HCT116 (cell line): ENCODE measurements around the gene ZGPAT. TPM values are rescaled to one million over a fixed set of nuclear protein-coding genes. Genes with fewer than 3 reads are reported as not detected.

Experiments
- ATAC-seq: fragments of 200-7000 bp; cut with Tn5 transposase; 2 replicates; pipeline ENCODE4 v1.9.1; 2020; ENCODE audit warnings: mild to moderate bottlenecking, moderate library complexity
- BruUV-seq: library from RNA; stranded (reverse); fragments of 400-500 nt; replicated peaks from 2 replicates; lab custom pipeline; 2021; lab: Mats Ljungman, UMichigan
- CTCF ChIA-PET: fragments of 300-600 bp; sonication (Branson Sonifier 250); formaldehyde crosslinking; loops from one replicate; lab custom pipeline; 2021; ENCODE audit warnings: antibody characterized with exemption; lab: Charles Lee
- POLR2A ChIA-PET: fragments of 300-600, 350-600 bp; sonication (Branson Sonifier 250); formaldehyde crosslinking; loops from one replicate; lab custom pipeline; 2021; ENCODE audit warnings: antibody characterized with exemption; lab: Charles Lee
- RAD21 ChIA-PET, 2 experiments: fragments of 300-600 bp; sonication (Branson Sonifier 250); formaldehyde crosslinking; loops; one replicate each; lab custom pipeline; 2023; ENCODE audit warnings: low total read pairs in 2 of 2; ENCODE audit not compliant: uncharacterized antibody in 2 of 2, unreplicated experiment in 2 of 2, low non-redundant PET in 1 of 2; lab: Charles Lee
- DNase-seq: peaks from one replicate; pipeline ENCODE4 v3.0.0-alpha.2; 2010; ENCODE audit warnings: low read depth, low spot score
- H2AFZ ChIP-seq: fragments of 200-600 bp; shearing (Covaris generic), sonication (generic); 2 replicates; pipeline ENCODE4 v1.6.1; 2017; ENCODE audit warnings: low read depth, mixed run types, mixed read lengths, antibody characterized with exemption, low read length; ENCODE audit not compliant: poor library complexity, severe bottlenecking
- H3K27ac ChIP-seq: 2 replicates; pipeline ENCODE4 v1.5.1; 2012; ENCODE audit warnings: low read depth, low read length
- H3K27me3 ChIP-seq: fragments of 200-600 bp; sonication (generic); 2 replicates; pipeline ENCODE4 v1.6.1; 2016; ENCODE audit warnings: mixed run types, low read length, mixed read lengths; ENCODE audit not compliant: insufficient read depth
- H3K36me3 ChIP-seq, 2 experiments: fragments of 200-500 bp in 1 of 2; fragments of 200-600 bp in 1 of 2; sonication (Bioruptor generic) in 1 of 2; sonication (generic) in 1 of 2; 2 replicates each; pipeline versions ENCODE4 v1.5.1 to v1.6.1; 2014 to 2016; ENCODE audit warnings: low read length in 2 of 2, inconsistent platforms in 1 of 2, mixed read lengths in 1 of 2, mixed run types in 1 of 2; ENCODE audit not compliant: insufficient read depth in 2 of 2, control insufficient read depth in 1 of 2
- H3K4me1 ChIP-seq, 2 experiments: fragments of 200-600 bp in 1 of 2; sonication (generic) in 1 of 2; 2 replicates each; pipeline versions ENCODE4 v1.5.1 to v1.6.1; 2012 to 2017; ENCODE audit warnings: low read length in 2 of 2, inconsistent platforms in 1 of 2, mild to moderate bottlenecking in 1 of 2, mixed read lengths in 1 of 2, mixed run types in 1 of 2, moderate library complexity in 1 of 2; ENCODE audit not compliant: insufficient read depth in 2 of 2, control insufficient read depth in 1 of 2
- H3K4me2 ChIP-seq: fragments of 200-600 bp; sonication (generic); 2 replicates; pipeline ENCODE4 v1.6.1; 2017; ENCODE audit warnings: mixed run types, low read length, mixed read lengths
- H3K4me3 ChIP-seq, 2 experiments: fragments of 200-600 bp in 1 of 2; sonication (generic) in 1 of 2; replicated peaks in 1 of 2; 2 replicates each; pipeline ENCODE4 v1.5.1; 2011 to 2016; ENCODE audit warnings: low read length in 2 of 2, control low read depth in 1 of 2, low read depth in 1 of 2, mild to moderate bottlenecking in 1 of 2, mixed read lengths in 1 of 2, mixed run types in 1 of 2
- H3K79me2 ChIP-seq: fragments of 200-600 bp; sonication (generic); 2 replicates; pipeline ENCODE4 v1.6.1; 2017; ENCODE audit warnings: mild to moderate bottlenecking, mixed run types, low read length, moderate library complexity, mixed read lengths; ENCODE audit not compliant: insufficient read depth
- H3K9ac ChIP-seq: fragments of 200-600 bp; sonication (generic); 2 replicates; pipeline ENCODE4 v1.6.1; 2016; ENCODE audit warnings: low read length, mixed read lengths
- H3K9me2 ChIP-seq: fragments of 200-600 bp; sonication (generic), shearing (Covaris generic); 2 replicates; pipeline ENCODE4 v1.6.1; 2017; ENCODE audit warnings: mixed run types, mild to moderate bottlenecking, moderate library complexity; ENCODE audit not compliant: insufficient read depth
- H3K9me3 ChIP-seq, 2 experiments: fragments of 200-500 bp in 1 of 2; fragments of 200-600 bp in 1 of 2; sonication (Bioruptor generic) in 1 of 2; sonication (generic) in 1 of 2; 2 replicates each; pipeline ENCODE4 v1.6.1; 2014 to 2017; ENCODE audit warnings: low read length in 2 of 2, mixed read lengths in 2 of 2, inconsistent platforms in 1 of 2, low read depth in 1 of 2, mild to moderate bottlenecking in 1 of 2, mixed run types in 1 of 2, moderate library complexity in 1 of 2; ENCODE audit not compliant: control insufficient read depth in 1 of 2, insufficient read depth in 1 of 2
- H4K20me1 ChIP-seq: fragments of 200-600 bp; sonication (generic), shearing (Covaris generic); 2 replicates; pipeline ENCODE4 v1.6.1; 2017; ENCODE audit warnings: mixed run types, mild to moderate bottlenecking, moderate library complexity; ENCODE audit not compliant: insufficient read depth
- EGR1 ChIP-seq: IDR thresholded peaks from 2 replicates; pipeline ENCODE4 v1.6.1; 2012; ENCODE audit warnings: low read depth
- EZH2 ChIP-seq: fragments of 200-600 bp; sonication (generic); IDR thresholded peaks from 2 replicates; pipeline ENCODE4 v1.6.1; 2017; ENCODE audit warnings: antibody characterized with exemption, mixed run types
- FOSL1 ChIP-seq: IDR thresholded peaks from 2 replicates; pipeline ENCODE4 v1.6.1; 2012; ENCODE audit warnings: low read depth
- MAX ChIP-seq: IDR thresholded peaks from 2 replicates; pipeline ENCODE4 v1.6.1; 2012
- POLR2AphosphoS5 ChIP-seq: IDR thresholded peaks from 2 replicates; pipeline ENCODE4 v1.6.1; 2011; ENCODE audit warnings: mild to moderate bottlenecking, low read depth, low read length, moderate library complexity
- SIN3A ChIP-seq: IDR thresholded peaks from 2 replicates; pipeline ENCODE4 v1.6.1; 2012; ENCODE audit warnings: low read depth
- SRF ChIP-seq: IDR thresholded peaks from 2 replicates; pipeline ENCODE4 v1.6.1; 2012; ENCODE audit warnings: low read depth
- TCF7L2 ChIP-seq: IDR thresholded peaks from 2 replicates; pipeline ENCODE4 v1.7.0; 2011; ENCODE audit warnings: borderline replicate concordance, inconsistent platforms; ENCODE audit not compliant: insufficient read depth, insufficient read length; ENCODE audit errors: extremely low read depth
- ZNF274 ChIP-seq: fragments of 200-500 bp; sonication (Bioruptor generic); IDR thresholded peaks from 2 replicates; pipeline ENCODE4 v1.6.1; 2014; ENCODE audit warnings: mild to moderate bottlenecking, low read depth, low read length, inconsistent platforms
- intact Hi-C: fragments of 100-400 bp; cut with micrococcal nuclease; formaldehyde crosslinking; loops from 2 replicates; pipeline ENCODE4 v1.10.0; 2022
- total RNA-seq: library from RNA; stranded (reverse); gene quantifications from one replicate; pipeline ENCODE4 v1.2.1, GENCODE V29; 2021; ENCODE audit not compliant: unreplicated experiment
- TF ChIP-seq, protein P1 (sequence below): IDR thresholded peaks from 2 replicates; pipeline ENCODE4 v1.6.1; 2012

The ZGPAT gene
- total RNA-seq, 1 experiment from 2014 or later = 30.6 TPM

DNA sequence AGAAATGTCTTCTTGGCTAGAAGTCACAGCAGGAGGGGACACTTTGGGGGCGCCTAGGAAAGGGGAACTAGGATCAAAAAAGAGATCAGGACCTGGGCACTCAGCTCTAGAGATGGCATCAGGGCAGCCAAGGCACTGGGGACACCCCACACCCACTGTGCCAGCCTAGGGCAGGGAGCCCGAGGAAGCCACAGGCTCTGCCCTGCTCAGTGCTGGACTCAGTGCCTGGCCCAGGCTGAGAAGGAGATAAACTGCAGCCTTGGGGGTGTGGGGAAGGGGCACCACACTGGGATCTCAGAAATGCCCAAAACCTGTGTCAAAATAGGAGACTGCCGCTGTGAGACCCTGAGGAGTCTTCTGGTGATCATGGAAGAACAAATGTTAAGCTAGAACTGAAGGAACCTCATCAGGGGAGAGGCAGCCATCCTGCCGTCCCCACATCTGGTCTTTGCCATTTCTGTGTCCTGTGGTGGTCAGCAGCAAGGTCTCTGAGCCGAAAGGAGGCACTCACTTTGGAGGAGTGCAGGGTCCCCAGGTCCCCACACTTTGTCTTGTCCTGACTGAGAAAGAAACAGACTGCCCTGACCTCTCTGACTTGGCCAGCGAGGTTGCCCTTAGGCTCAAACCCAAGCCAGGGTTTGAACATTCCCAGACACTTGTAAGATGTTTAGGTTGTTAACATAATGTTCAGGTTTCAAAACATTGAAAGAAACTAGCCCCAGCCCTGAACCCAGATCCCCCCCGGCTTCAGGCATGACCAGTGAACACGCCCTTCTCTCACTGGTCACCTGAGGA lies 2.4 kb upstream of the ZGPAT start:
- Histone ChIP-seq H3K4me2 (peak overlapping the region; percentile 95), H3K9me2 (no peaks in the 10 kb centered on the region), H3K4me1 (peaks cover 13 to 46% of the 10 kb centered on the region in 2 experiments), H3K79me2 (peaks cover 52% of the 10 kb centered on the region), H2AFZ (no peak overlapping the region), H3K9ac (0 out of 2 replicates have a peak overlapping the region, but pooled peaks have one; percentile 96), H3K9me3 (no peaks in the 10 kb centered on the region), H4K20me1 (no peaks in the 10 kb centered on the region), H3K27me3 (no peaks in the 10 kb centered on the region), H3K27ac (0 out of 2 replicates have a peak overlapping the region, but pooled peaks have one; percentile 95), H3K4me3 (no peak overlapping the region), H3K36me3 (peaks cover 7 to 28% of the 10 kb centered on the region in 2 experiments; a peak in 3 of 4 replicates)
- ChIA-PET CTCF (no interaction called here), RAD21 (no interaction called here), POLR2A (interaction anchor here (1.4 kb wide), 1 partner anchor 31 kb away, joined by 4 read pairs; the partner anchor contains the start of gene LIME1)
- BruUV-seq = no TSS peak
- ATAC-seq (no peak), DNase-seq (no peak)
- intact Hi-C loops = loop anchor here (1.0 to 10.0 kb wide), 2 partner anchors 159 to 349 kb away; no protein-coding TSS in a partner anchor
- TF ChIP-seq SRF = no peak
- TF ChIP-seq MAX = no peak
- TF ChIP-seq ZNF274 = no peak
- no peak for TF ChIP-seq EGR1
- TF ChIP-seq, protein P1, sequence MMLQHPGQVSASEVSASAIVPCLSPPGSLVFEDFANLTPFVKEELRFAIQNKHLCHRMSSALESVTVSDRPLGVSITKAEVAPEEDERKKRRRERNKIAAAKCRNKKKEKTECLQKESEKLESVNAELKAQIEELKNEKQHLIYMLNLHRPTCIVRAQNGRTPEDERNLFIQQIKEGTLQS = no peak
- no peak for TF ChIP-seq EZH2
- TF ChIP-seq TCF7L2 = no peak
- TF ChIP-seq FOSL1 = no peak
- no peak for TF ChIP-seq POLR2AphosphoS5
- no peak for TF ChIP-seq SIN3A
